H9 (cell line): ENCODE results near the gene TBC1D8. TPM values are rescaled to one million over a fixed set of nuclear protein-coding genes. Genes with fewer than 3 reads are reported as not detected.

ENCODE experiments used
- DNase-seq: peaks from one replicate; pipeline ENCODE4 v3.0.0-alpha.2; 2017
- H2AFZ ChIP-seq: one replicate; pipeline ENCODE4 v1.6.1; 2013; ENCODE audit warnings: mild to moderate bottlenecking, low read length, control low read depth, moderate library complexity
- H2AK5ac ChIP-seq: 2 replicates; pipeline ENCODE4 v1.6.1; 2013; ENCODE audit warnings: low read length, control low read depth, mixed read lengths; ENCODE audit not compliant: insufficient read length
- H2BK120ac ChIP-seq: one replicate; pipeline ENCODE4 v1.6.1; 2013; ENCODE audit warnings: low read depth, mild to moderate bottlenecking, low read length, control low read depth, inconsistent platforms; ENCODE audit not compliant: poor library complexity, severe bottlenecking
- H2BK12ac ChIP-seq: 2 replicates; pipeline ENCODE4 v1.6.1; 2013; ENCODE audit warnings: low read length, control low read depth, mixed read lengths, low read depth; ENCODE audit not compliant: insufficient read length
- H2BK15ac ChIP-seq: 2 replicates; pipeline ENCODE4 v1.6.1; 2013; ENCODE audit warnings: low read depth, low read length, control low read depth
- H2BK20ac ChIP-seq: one replicate; pipeline ENCODE4 v1.6.1; 2013; ENCODE audit warnings: low read depth, mild to moderate bottlenecking, low read length, control low read depth, inconsistent platforms; ENCODE audit not compliant: poor library complexity, severe bottlenecking
- H2BK5ac ChIP-seq: 2 replicates; pipeline ENCODE4 v1.6.1; 2013; ENCODE audit warnings: low read length, control low read depth, mixed read lengths; ENCODE audit not compliant: insufficient read length
- H3K14ac ChIP-seq: 2 replicates; pipeline ENCODE4 v1.6.1; 2013; ENCODE audit warnings: low read length, control low read depth; ENCODE audit not compliant: insufficient read depth
- H3K18ac ChIP-seq: 2 replicates; pipeline ENCODE4 v1.6.1; 2013; ENCODE audit warnings: low read depth, mild to moderate bottlenecking, mixed read lengths, low read length, control low read depth; ENCODE audit not compliant: insufficient read length
- H3K23ac ChIP-seq: 2 replicates; pipeline ENCODE4 v1.6.1; 2013; ENCODE audit warnings: low read length, control low read depth, mixed read lengths, low read depth; ENCODE audit not compliant: insufficient read length
- H3K23me2 ChIP-seq: 2 replicates; pipeline ENCODE4 v1.6.1; 2013; ENCODE audit warnings: low read depth, mild to moderate bottlenecking, mixed read lengths, low read length, control low read depth; ENCODE audit not compliant: insufficient read length, poor library complexity, severe bottlenecking
- H3K27ac ChIP-seq: 2 replicates; pipeline ENCODE4 v1.5.1; 2013; ENCODE audit warnings: low read length, control low read depth, mixed read lengths, low read depth; ENCODE audit not compliant: insufficient read length
- H3K27me3 ChIP-seq: 2 replicates; pipeline ENCODE4 v1.6.1; 2013; ENCODE audit warnings: low read length, control low read depth, inconsistent platforms; ENCODE audit not compliant: insufficient read depth
- H3K4ac ChIP-seq: 2 replicates; pipeline ENCODE4 v1.6.1; 2013; ENCODE audit warnings: low read depth, mild to moderate bottlenecking, control low read depth, inconsistent platforms, low read length, moderate library complexity
- H3K4me1 ChIP-seq: 2 replicates; pipeline ENCODE4 v1.6.1; 2013; ENCODE audit warnings: low read length, control low read depth, inconsistent platforms; ENCODE audit not compliant: insufficient read depth
- H3K4me2 ChIP-seq: 2 replicates; pipeline ENCODE4 v1.6.1; 2013; ENCODE audit warnings: low read length, control low read depth, mixed read lengths; ENCODE audit not compliant: insufficient read length, insufficient read depth
- H3K56ac ChIP-seq: 2 replicates; pipeline ENCODE4 v1.6.1; 2013; ENCODE audit warnings: low read depth, mild to moderate bottlenecking, mixed read lengths, low read length, control low read depth; ENCODE audit not compliant: insufficient read length
- H3K79me1 ChIP-seq: 2 replicates; pipeline ENCODE4 v1.6.1; 2013; ENCODE audit warnings: low read depth, mild to moderate bottlenecking, moderate library complexity, low read length, control low read depth, inconsistent platforms; ENCODE audit not compliant: insufficient read depth, poor library complexity, severe bottlenecking
- H3K79me2 ChIP-seq: 2 replicates; pipeline ENCODE4 v1.6.1; 2013; ENCODE audit warnings: low read length, control low read depth, inconsistent platforms; ENCODE audit not compliant: insufficient read depth
- H3K9ac ChIP-seq: 2 replicates; pipeline ENCODE4 v1.6.1; 2013; ENCODE audit warnings: low read length, control low read depth, mixed read lengths; ENCODE audit not compliant: insufficient read length; ENCODE audit errors: extremely low read depth
- H3K9me3 ChIP-seq: one replicate; pipeline ENCODE4 v1.6.1; 2013; ENCODE audit warnings: low read depth, low read length, inconsistent platforms; ENCODE audit not compliant: control insufficient read depth
- H3T11ph ChIP-seq: one replicate; pipeline ENCODE4 v1.6.1; 2013; ENCODE audit warnings: mild to moderate bottlenecking, low read length, control low read depth, inconsistent platforms
- H4K20me1 ChIP-seq: one replicate; pipeline ENCODE4 v1.6.1; 2013; ENCODE audit not compliant: control insufficient read depth, insufficient read length, insufficient read depth
- H4K5ac ChIP-seq: 2 replicates; pipeline ENCODE4 v1.6.1; 2013; ENCODE audit warnings: low read depth, mild to moderate bottlenecking, mixed read lengths, low read length, control low read depth; ENCODE audit not compliant: insufficient read length
- H4K8ac ChIP-seq: replicated peaks from 2 replicates; pipeline ENCODE4 v1.6.1; 2013; ENCODE audit warnings: low read length, control low read depth, mixed read lengths, low read depth; ENCODE audit not compliant: insufficient read length
- H4K91ac ChIP-seq: 2 replicates; pipeline ENCODE4 v1.6.1; 2013; ENCODE audit warnings: low read depth, mild to moderate bottlenecking, moderate library complexity, mixed read lengths, low read length, control low read depth; ENCODE audit not compliant: insufficient read length
- H3K27ac Mint-ChIP-seq, 3 experiments: 2 replicates in 2 of 3; 3 replicates in 1 of 3; pipeline ENCODE4 v1.8.0; 2020 to 2021; ENCODE audit warnings: mixed read lengths in 3 of 3, mild to moderate bottlenecking in 1 of 3, moderate library complexity in 1 of 3
- H3K27me3 Mint-ChIP-seq: 2 replicates; pipeline ENCODE4 v1.8.0; 2021; ENCODE audit warnings: low read depth, mild to moderate bottlenecking, moderate library complexity, mixed read lengths
- H3K36me3 Mint-ChIP-seq, 3 experiments: 2 replicates in 2 of 3; 3 replicates in 1 of 3; pipeline ENCODE4 v1.8.0; 2020 to 2021; ENCODE audit warnings: low read depth in 3 of 3, mixed read lengths in 3 of 3; ENCODE audit not compliant: insufficient read depth in 1 of 3
- H3K4me1 Mint-ChIP-seq, 2 experiments: 2 replicates each; pipeline ENCODE4 v1.8.0; 2020; ENCODE audit warnings: mixed read lengths in 2 of 2
- H3K4me3 Mint-ChIP-seq, 2 experiments: 2 replicates in 1 of 2; 3 replicates in 1 of 2; pipeline ENCODE4 v1.8.0; 2020 to 2021; ENCODE audit warnings: mild to moderate bottlenecking in 2 of 2, mixed read lengths in 2 of 2, moderate library complexity in 1 of 2
- H3K9me3 Mint-ChIP-seq, 2 experiments: 2 replicates in 1 of 2; 3 replicates in 1 of 2; pipeline ENCODE4 v1.8.0; 2020; ENCODE audit warnings: mild to moderate bottlenecking in 2 of 2, mixed read lengths in 2 of 2, moderate library complexity in 1 of 2
- CTCF ChIP-seq: fragments of 200-600 bp; sonication (generic); conservative IDR thresholded peaks from 3 replicates; pipeline ENCODE4 v1.8.0; 2021; ENCODE audit warnings: antibody characterized with exemption, mild to moderate bottlenecking
- WGBS: extraction: QIAGEN DNeasy Blood & Tissue Kit; methylation state at CpG from one replicate; pipeline ENCODE4 v1.1.7; 2013; ENCODE audit warnings: missing lambda C conversion rate, low lambda C conversion rate, mixed read lengths; ENCODE audit not compliant: insufficient read length; ENCODE audit errors: extremely low coverage; 5-methylcytosine and 5-hydroxymethylcytosine counted together
- total RNA-seq: library from RNA; stranded (reverse); gene quantifications from 2 replicates; pipeline ENCODE4 v1.2.1, GENCODE V29; 2021

TBC1D8 gene
- total RNA-seq, 1 experiment from 2014 or later = 16.6 TPM

DNA sequence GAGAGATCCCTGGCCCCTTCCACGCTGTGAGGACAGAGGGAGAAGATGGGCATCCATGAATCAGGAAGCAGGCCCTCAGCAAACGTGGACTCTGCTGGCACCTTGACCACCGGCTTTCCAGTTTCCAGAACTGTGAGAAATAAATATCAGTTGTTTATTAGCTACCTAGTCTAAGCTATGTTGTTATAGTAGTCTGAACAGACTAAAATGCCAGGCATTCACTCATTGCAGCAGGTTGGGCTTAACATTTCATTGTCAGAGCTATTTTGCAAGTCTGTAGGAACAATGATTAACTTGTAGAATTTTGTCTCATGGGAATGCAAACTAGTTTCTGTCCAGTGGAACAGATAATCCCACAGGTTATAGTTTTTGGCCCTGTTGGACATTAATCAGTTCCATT lies 24.8 kb upstream of the TBC1D8 start:
- no peaks in the 10 kb centered on the region for H3K79me1 ChIP-seq
- no peak overlapping the region for H2BK120ac ChIP-seq
- H3K27me3 ChIP-seq = no peaks in the 10 kb centered on the region
- no peaks in the 10 kb centered on the region for H3K4me1 Mint-ChIP-seq
- H3K23me2 ChIP-seq = no peaks in the 10 kb centered on the region
- H3K4me1 ChIP-seq = no peaks in the 10 kb centered on the region
- H4K5ac ChIP-seq = no peak overlapping the region
- no peak overlapping the region for H4K8ac ChIP-seq
- no peaks in the 10 kb centered on the region for H3K79me2 ChIP-seq
- no peak overlapping the region for H3T11ph ChIP-seq
- H2BK15ac ChIP-seq = no peak overlapping the region
- H3K56ac ChIP-seq = no peak overlapping the region
- H3K23ac ChIP-seq = no peak overlapping the region
- peaks cover 12 to 18% of the 10 kb centered on the region in 2 experiments; a peak in 4 of 5 replicates for H3K9me3 Mint-ChIP-seq
- no peak overlapping the region for H3K4me2 ChIP-seq
- H3K27me3 Mint-ChIP-seq = peaks cover 1% of the 10 kb centered on the region; the same call in 1 of the 2 replicates
- no peak overlapping the region for H3K9ac ChIP-seq
- H3K14ac ChIP-seq = no peak overlapping the region
- no peak overlapping the region for H2BK5ac ChIP-seq
- no peak overlapping the region for H3K27ac Mint-ChIP-seq
- H3K18ac ChIP-seq = no peak overlapping the region
- TF ChIP-seq CTCF = no peak
- no peak for DNase-seq
- H3K27ac ChIP-seq = no peak overlapping the region
- no peaks in the 10 kb centered on the region for H4K20me1 ChIP-seq
- no CpG with 5 or more reads among the region's 3 CpGs for WGBS
- H3K36me3 Mint-ChIP-seq = peaks cover 0 to 7% (median 6%) of the 10 kb centered on the region in 3 experiments; a peak in 3 of 7 replicates
- H2AFZ ChIP-seq = no peak overlapping the region
- H2BK20ac ChIP-seq = no peak overlapping the region
- H3K4ac ChIP-seq = no peak overlapping the region
- no peak overlapping the region for H2AK5ac ChIP-seq
- no peak overlapping the region for H2BK12ac ChIP-seq
- H3K4me3 Mint-ChIP-seq = no peak overlapping the region
- H3K9me3 ChIP-seq = no peaks in the 10 kb centered on the region
- no peak overlapping the region for H4K91ac ChIP-seq
